NCI-H2107 (cell line): ENCODE data around the gene UAP1.
A peak's percentile ranks its signal among the peaks of the same experiment; 100 is the strongest.

Experiments used
- DNase-seq: peaks from one replicate; lab custom pipeline; 2025; lab: John Stamatoyannopoulos, UW

Gene UAP1

GRCh38 chr1:162561616-162562469 is at the start of gene UAP1:
Gene UAP1 (plus strand): TSS chr1:162561722. CDS start chr1:162566069, 4,347 bp downstream.
- no peak for DNase-seq

GRCh38 chr1:162527314-162527713 is 34.2 kb upstream of the UAP1 start:
- DNase-seq: no peak

- DNase-seq: peak; percentile 31
These were observed 31.1 kb upstream of the UAP1 start for GRCh38 chr1:162530307-162530987.

GRCh38 chr1:162530988-162531319 is 30.6 kb upstream of the UAP1 start:
- no peak for DNase-seq

- DNase-seq: no peak
These were observed 26.0 kb upstream of the UAP1 start for GRCh38 chr1:162535501-162535900.

GRCh38 chr1:162536511-162536910 is 25.0 kb upstream of the UAP1 start:
- DNase-seq: no peak

GRCh38 chr1:162537216-162537615 is 24.3 kb upstream of the UAP1 start:
- no peak for DNase-seq

GRCh38 chr1:162538815-162539431 is 22.6 kb upstream of the UAP1 start:
- DNase-seq: no peak

GRCh38 chr1:162541619-162542141 is 19.8 kb upstream of the UAP1 start:
- DNase-seq: no peak

GRCh38 chr1:162543228-162543627 is 18.3 kb upstream of the UAP1 start:
- no peak for DNase-seq

- DNase-seq: no peak
These were observed 13.4 kb upstream of the UAP1 start for GRCh38 chr1:162548170-162548569.

GRCh38 chr1:162549001-162549400 is 12.5 kb upstream of the UAP1 start:
- DNase-seq: no peak

- DNase-seq: no peak
These were observed 10.6 kb upstream of the UAP1 start for GRCh38 chr1:162550925-162551324.

- DNase-seq: no peak
These were observed 9.4 kb upstream of the UAP1 start for GRCh38 chr1:162551969-162552683.

- no peak for DNase-seq
These were observed 8.8 kb upstream of the UAP1 start for GRCh38 chr1:162552684-162553252.

GRCh38 chr1:162554258-162554657 is 7.3 kb upstream of the UAP1 start:
- no peak for DNase-seq

- DNase-seq: no peak
These were observed 4.0 kb upstream of the UAP1 start for GRCh38 chr1:162557536-162557935.

- no peak for DNase-seq
These were observed 1.1 kb upstream of the UAP1 start for GRCh38 chr1:162560303-162561036.

- DNase-seq: peak; percentile 96
These were observed 396 bp upstream of the UAP1 start for GRCh38 chr1:162561037-162561615.

GRCh38 chr1:162562470-162562828 is 927 bp downstream of the UAP1 start:
- no peak for DNase-seq

GRCh38 chr1:162564762-162565218 is 3.3 kb downstream of the UAP1 start:
- no peak for DNase-seq
